HG03342 (cell line): ENCODE measurements around the gene ARHGEF37.
"Not testable (repeated sequence)": the region's sequence is repeated elsewhere in the genome, so short reads cannot be mapped to it uniquely, and the experiment has no call there.

Experiments used
- ATAC-seq: cut with Tn5 transposase; IDR thresholded peaks from one replicate; pipeline ENCODE4 v1.9.1; 2021; ENCODE audit warnings: mild to moderate bottlenecking, moderate library complexity; ENCODE audit not compliant: unreplicated experiment

Gene ARHGEF37

DNA sequence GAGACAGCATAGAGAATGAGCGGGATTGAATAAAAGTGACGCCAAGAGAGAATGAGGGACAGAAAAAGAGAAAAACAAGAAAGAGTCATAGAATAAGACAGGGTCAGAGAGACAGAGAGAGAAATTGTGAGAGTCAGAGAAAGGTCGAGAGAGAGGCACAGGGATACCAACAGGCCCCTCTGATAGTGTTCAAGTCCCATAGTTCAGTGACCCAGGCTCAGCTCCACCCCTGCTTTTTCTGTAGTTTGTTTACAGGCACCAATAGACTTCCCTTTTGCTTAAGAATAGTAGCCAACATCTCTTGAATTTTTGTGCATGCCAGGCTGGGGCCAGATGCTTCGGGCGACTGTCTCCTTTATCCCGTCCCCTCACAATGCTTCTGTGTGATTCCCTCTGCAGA, 62.5 kb downstream of the ARHGEF37 start:
- ATAC-seq, result no peak

GRCh38 chr5:149644629-149645028, 63.3 kb downstream of the ARHGEF37 start:
- no peak for ATAC-seq

DNA sequence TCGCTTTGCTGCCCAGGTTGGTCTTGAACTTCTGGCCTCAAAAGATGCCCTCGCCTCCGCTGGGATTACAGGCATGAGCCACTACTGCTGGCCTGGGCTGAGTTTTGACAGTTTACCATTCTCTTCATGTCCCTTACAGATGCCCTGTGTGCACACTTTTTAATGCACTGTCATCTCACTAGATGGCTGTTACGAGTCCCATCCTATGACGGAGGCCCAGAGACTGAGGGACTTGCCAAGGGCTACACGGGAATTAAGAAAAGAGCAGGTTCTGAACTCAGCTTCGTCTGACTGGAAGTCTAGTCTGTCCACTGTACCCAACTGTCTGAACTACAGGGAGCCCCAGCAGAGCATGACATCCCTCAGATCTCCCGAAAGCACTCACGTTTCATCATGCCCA, 63.9 kb downstream of the ARHGEF37 start:
- no peak for ATAC-seq

- ATAC-seq, result no peak
Measured at GRCh38 chr5:149645725-149646124, 64.4 kb downstream of the ARHGEF37 start.

DNA sequence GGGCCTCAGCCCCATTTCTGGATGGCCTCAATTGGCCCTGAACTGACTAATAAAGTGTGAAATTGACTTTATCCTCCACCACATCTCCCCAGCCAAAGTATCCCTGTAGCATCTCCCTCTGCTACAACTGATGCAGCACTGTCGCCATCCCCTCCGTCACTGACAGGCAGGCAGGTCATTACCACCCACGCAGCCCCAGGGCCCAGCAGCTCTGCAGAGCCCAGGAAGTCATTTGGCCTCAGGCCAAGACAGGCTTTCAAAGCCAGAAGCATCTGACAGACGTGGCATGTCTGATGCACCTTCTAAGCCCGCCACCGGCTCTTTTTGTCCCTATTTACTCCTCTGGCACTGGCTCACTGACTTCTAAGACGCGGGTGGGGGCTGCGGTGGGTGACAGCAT, 65.3 kb downstream of the ARHGEF37 start:
- no peak for ATAC-seq

DNA sequence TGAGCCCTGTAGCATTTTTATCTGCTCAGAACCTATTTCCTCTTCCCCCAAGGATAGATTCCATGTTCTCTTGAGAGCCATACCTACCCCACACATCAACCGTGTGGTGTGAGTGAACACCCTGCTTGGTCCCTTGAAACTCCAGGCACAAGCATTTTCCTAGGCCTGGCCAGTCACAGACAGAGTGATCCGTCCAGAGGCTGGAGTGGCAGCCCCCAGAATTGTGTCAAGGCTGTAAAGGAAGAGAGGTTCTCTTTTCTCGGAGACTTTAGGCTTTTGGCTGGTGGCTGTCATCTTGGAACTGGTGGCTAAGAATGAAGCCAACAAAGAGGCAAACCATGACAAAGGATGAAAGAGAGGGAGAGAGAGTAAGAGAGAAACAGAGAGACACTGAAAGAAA, 66.0 kb downstream of the ARHGEF37 start:
- ATAC-seq, result no peak

DNA sequence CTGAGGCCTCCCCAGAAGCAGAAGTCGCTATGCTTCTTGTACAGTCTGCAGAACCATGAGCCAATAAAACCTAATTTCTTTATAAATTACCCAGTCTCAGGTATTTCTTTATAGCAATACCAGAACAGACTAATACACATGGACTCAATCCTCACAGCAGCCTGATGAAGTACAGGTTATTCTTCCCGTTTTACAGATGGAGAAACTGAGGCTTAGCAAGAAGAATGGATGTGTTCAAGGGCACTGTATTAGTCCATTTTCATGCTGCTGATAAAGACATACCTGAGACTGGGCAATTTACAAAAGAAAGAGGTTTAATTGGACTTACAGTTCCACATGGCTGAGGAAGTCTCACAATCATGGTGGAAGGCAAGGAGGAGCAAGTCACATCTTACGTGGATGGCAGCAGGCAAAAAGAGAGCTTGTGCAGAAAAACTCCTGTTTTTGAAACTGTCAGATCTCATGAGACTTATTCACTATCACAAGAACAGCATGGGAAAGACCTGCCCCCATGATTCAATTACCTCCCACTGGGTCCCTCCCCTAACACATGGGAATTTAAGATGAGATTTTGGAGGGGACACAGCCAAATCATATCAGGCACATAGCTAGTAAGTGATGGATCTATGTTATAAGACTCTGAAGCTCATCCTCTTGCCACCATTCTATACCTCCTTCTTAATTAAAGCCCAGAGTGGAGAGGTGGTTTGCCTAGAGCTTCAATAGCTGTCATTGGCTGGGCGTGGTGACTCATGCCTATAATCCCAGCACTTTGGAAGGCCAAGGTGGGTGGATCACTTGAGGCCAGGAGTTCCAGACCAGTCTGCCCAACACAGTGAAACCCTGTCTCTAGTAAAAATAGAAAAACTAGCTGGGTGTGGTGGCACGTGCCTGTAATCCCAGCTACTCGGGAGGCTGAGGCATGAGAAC, 67.4 kb downstream of the ARHGEF37 start:
- not testable (repeated sequence) for ATAC-seq

- not testable (repeated sequence) for ATAC-seq
Measured at GRCh38 chr5:149649730-149650129, 68.4 kb downstream of the ARHGEF37 start.

DNA sequence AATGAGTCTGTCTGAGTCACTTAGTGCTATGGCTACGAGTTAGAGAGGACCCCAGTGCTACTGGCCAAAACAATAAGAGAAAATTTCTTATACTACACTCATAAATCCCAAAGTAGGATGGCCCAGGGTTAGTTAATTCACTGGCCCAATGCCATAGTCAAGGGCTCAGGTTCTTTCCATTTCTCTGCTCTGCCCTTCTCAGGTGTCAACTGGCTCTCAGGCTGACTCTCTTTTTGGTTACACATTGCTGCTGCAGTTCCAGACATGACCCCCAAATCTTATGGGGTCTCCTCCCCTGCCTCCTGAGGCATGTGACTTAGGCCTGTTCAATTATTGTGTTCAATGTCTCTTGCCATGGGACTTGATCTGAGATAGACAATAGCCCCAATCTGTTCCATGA, 70.4 kb downstream of the ARHGEF37 start:
- no peak for ATAC-seq

DNA sequence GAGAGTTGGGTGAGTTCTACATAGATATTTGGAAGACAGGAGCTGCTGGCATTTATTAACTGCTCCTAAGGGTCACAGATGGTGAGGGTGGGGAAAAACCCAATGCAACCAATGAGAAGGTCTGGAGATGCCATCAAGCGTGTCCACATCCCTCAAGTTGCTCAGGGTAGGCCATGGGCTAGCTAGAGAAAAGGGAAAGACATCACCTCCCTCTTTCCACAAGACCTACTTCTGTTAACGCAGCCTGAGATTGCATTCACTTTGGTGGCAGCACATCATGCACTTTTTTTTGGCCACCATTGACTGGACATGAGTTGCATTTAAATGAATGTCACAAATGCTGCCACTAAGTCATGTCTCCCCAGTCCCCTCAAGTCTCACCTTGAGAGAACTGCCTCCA, 71.4 kb downstream of the ARHGEF37 start:
- no peak for ATAC-seq

GRCh38 chr5:149654231-149654630, 72.9 kb downstream of the ARHGEF37 start:
- no peak for ATAC-seq

GRCh38 chr5:149654883-149655505, 73.7 kb downstream of the ARHGEF37 start:
- ATAC-seq, result no peak

DNA sequence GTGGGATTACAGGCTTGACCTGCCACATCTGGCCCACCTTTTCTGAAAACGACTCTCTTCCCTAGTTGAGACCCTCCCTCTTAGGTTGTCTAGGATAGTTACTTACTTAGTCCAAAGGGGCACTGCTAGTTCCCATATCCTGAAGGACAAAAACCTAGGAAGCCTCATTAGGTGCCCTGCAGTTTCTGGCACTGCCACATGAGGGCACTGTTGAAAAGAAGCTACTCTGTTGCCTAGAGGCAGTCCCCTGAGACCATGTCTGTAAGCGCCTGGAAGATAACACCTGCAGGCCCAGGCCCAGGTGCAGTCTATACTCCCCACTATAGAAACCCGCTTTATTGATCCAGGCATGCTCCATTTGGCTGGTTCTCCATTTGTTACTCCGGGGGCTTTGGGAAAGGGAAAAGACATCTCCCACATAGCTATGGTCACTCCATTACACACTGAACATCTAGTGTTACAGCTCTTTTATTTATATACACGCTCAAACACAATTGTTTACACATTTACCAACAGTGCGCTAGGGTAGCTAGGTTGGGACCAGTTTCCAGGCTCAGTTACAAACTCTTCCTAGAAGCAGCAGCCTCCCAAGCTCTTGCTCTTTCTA, 75.4 kb downstream of the ARHGEF37 start:
- ATAC-seq, result no peak

DNA sequence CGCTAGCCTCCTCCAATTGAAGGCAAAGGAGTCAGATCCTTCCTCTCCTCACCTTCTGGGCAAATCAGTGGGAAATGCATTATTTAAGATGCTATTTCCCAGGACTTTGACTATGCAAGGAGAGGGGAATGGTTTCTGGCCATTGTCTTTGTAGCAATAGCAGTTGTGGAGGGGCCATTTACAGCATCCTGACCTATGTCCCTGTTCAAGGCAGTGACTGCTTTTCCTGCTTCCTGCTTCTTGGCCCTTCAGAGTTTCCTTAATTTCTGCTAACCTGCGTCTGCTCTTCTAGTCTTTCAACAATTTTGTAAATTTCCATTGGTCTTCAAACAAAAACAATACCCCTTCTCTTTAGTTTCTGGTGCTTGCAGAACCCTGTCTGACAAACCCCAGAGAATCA, 76.0 kb downstream of the ARHGEF37 start:
- ATAC-seq, result no peak

GRCh38 chr5:149658299-149658698, 77.0 kb downstream of the ARHGEF37 start:
- no peak for ATAC-seq

DNA sequence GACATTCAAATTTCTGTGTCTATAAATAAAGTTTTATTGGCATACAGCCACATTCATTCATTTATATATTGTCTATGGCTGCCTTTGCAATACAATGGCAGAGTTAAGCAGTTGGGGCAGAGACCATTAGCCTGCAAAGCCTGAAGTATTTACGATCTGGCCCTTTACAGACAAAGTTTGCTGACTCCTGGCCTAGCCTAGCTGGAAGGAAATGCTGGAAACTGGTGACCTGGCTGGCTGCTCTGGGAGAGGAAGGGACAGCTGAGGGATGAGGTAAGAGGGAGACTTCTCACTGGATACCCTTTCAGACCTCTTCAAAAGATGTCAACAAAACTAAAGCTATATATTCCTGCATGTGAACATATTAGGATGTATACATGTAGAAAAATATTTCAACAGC, 82.8 kb downstream of the ARHGEF37 start:
- ATAC-seq, result no peak

DNA sequence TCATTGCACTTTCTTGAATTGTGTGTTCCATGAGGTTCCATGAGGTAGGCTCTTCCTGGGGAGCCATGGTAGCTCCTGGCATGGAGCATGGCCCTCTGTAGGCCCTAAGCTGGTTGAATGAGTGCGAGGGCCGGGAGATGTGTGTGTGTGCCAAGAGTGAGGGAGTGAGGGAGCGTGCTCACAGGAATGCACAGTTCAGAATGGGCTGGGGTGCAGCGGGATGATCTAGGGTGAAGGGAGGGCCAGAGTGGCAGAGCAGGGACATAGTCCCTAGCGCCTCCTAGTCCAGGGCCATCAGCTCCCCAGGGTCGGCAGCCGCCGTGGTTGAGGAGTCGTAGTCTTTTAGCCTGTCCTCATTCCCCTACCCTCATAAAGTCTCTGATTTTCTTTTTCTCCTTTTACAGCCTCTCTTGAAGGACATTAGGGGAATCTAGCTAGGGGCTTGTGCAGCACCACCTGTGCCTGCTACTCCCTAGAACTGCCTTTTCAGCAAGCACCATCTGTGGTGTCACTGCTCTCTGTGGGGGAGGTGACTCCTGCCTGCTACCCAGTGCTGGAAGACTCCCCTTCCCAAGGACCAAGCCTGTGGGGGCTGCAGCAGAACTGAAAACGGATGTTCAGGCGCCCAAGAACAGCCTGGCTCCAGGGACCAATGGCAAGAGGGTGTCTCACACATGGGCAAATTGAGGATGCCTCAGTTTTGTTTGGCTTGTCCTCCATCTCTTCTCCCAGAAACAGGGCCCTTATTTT, 83.5 kb downstream of the ARHGEF37 start:
- ATAC-seq, result no peak

DNA sequence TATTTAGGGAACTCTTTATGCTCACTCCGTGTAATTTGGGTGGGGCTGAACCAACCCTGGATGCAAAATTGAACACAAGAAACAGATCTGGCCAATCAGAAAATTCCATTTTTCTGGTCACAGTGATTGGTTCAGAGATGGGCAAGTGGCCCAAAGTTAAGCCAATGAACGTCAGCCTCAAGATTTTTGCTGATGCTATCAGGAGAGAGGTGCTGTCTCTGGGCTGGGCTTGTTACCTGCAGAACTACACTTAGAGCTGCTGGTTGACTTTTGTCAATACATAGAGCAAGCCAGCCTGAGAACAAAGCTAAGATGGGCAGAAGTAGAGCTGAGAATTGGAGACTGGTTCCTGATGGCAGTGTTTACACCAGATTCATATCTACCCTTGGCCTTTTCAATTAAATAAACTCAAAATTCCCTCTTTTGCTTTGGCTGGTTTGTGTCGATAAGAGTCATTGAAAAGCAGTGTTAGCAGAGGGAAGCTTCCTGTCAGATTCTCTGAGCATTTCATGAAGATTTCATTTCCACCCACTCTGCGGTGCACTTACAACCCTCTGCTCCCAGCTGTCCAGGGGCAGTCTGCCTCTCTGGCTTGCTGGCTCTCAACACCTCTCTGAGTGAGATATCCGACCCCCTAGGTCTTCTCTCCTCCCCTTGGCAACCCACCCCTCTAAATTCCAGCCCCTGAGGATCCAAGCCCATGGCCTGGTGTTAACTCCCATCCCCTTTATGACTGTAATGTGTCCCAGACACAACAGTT, 84.3 kb downstream of the ARHGEF37 start:
- ATAC-seq, result no peak

DNA sequence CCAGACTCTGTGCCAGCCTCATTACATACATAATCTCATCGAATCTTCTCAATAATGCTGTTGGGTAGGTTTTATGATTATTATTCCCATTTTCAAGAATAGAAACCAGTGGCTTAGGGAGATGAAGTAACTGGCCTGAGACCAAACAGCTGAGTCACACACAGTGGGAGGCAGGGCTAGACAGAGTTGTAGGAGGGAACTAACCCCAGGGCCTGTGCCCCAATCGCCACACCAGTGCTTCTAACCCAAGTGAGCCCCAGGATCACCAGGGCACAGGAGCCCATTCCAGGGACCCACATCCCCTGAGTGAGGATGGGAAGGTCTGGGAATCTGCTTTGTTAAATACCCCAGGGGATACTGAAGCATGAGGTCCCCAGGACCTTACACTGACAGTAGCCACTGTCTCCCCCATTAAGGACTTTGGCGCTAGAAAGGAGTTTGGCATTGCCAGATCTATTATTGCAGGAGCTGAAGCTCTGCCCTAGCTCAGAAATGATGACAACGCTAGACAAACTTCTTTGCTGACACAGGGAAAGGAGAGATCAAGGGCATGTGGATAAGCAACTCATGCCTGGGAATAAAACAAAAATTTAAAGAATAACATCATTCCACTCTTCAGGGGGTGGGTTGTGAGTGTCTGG, 85.0 kb downstream of the ARHGEF37 start:
- no peak for ATAC-seq
